IPS-20b (cell line): ENCODE data around the gene RASA3.

ENCODE experiments used
- H3K27ac ChIP-seq: one replicate; pipeline ENCODE4 v1.5.1; 2013; ENCODE audit warnings: low read length
- H3K27me3 ChIP-seq: 2 replicates; pipeline ENCODE4 v1.6.1; 2013; ENCODE audit warnings: mild to moderate bottlenecking, low read length, inconsistent platforms; ENCODE audit not compliant: insufficient read depth
- H3K36me3 ChIP-seq: 2 replicates; pipeline ENCODE4 v1.6.1; 2013; ENCODE audit warnings: low read depth, mild to moderate bottlenecking, inconsistent platforms, low read length, moderate library complexity; ENCODE audit not compliant: insufficient read depth
- H3K4me1 ChIP-seq: 2 replicates; pipeline ENCODE4 v1.6.1; 2013; ENCODE audit warnings: mild to moderate bottlenecking, control low read depth, inconsistent platforms, low read length, moderate library complexity; ENCODE audit not compliant: insufficient read depth
- H3K4me3 ChIP-seq: 2 replicates; pipeline ENCODE4 v1.5.1; 2013; ENCODE audit warnings: mild to moderate bottlenecking, low read length, inconsistent platforms
- H3K9ac ChIP-seq: 2 replicates; pipeline ENCODE4 v1.6.1; 2013; ENCODE audit warnings: low read depth, mild to moderate bottlenecking, inconsistent platforms, low read length, moderate library complexity
- H3K9me3 ChIP-seq: 2 replicates; pipeline ENCODE4 v1.6.1; 2013; ENCODE audit warnings: mild to moderate bottlenecking, low read depth, low read length, inconsistent platforms; ENCODE audit not compliant: insufficient read depth

Gene RASA3

DNA sequence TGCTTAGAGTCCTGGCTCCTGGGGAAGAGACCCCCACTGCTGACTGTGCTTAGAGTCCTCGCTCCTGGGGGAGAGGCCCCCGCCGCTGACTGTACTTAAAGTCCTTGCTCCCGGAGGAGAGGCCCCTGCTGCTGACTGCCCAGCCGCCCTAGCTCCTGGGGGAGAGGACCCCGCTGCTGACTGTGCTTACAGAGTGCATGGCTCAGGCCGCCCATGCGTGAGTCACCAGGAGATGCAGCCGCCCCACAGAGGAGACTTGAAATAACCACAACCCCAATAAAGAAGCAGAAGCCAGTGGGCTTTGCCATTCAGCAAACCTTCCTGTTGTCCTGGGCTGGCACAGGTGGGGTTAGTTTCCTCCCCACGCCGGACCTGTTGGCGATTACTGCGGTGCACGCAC, 79.4 kb downstream of the RASA3 start:
- H3K4me1 ChIP-seq: no peaks in the 10 kb centered on the region
- H3K36me3 ChIP-seq: no peaks in the 10 kb centered on the region
- no peaks in the 10 kb centered on the region for H3K27me3 ChIP-seq
- H3K9me3 ChIP-seq: no peaks in the 10 kb centered on the region
- H3K9ac ChIP-seq: no peak overlapping the region
- no peak overlapping the region for H3K27ac ChIP-seq
- H3K4me3 ChIP-seq: no peak overlapping the region

DNA sequence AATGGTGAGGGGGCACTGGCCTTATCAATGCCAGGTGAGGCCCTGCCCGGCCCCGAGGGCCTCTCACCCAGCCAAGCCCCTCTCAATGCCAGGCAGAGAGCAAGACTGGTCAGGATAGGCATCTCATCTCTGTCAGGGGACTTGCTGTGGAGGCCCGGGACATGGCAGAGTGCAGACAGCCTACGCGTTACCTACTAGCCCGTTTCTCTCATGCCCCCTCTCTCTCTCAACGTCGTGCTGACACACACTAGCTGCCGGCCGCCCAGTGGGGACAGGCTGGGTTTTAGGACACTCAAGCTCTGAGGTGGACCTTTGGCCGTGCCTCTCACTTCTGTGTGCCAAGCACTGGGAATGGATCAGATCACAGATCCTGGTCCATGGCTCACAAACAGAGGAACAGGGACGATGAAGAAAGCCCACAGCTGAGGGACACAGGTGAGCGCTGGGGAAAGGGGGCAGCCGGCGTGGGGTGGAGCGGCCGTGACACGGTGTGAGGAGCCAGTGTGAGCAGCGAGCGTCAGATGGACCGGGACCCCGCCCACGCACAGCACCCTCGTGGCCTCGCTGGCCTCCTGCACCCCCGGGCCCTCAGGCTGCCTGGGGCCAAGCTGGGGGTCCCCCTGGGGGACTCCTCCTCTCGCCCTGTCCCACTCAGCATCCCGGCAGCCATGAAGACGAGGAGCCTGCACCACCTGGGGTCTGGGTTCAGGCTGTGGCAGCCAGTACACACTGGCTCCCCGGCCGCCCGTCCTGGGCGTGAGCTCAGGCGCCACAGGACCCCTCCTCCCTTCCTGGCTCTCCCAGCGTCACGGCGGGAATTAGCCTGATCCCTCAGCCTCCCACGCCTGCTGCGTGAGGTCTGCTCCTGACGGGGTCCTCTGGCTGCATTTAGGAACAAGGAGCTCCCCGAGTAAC, 81.6 kb downstream of the RASA3 start:
- Histone ChIP-seq H3K27ac (no peak overlapping the region), H3K9ac (no peak overlapping the region), H3K9me3 (no peaks in the 10 kb centered on the region), H3K4me3 (no peak overlapping the region), H3K36me3 (no peaks in the 10 kb centered on the region), H3K4me1 (no peaks in the 10 kb centered on the region), H3K27me3 (no peaks in the 10 kb centered on the region)

- Histone ChIP-seq H3K4me1 (no peaks in the 10 kb centered on the region), H3K27me3 (no peaks in the 10 kb centered on the region), H3K4me3 (no peak overlapping the region), H3K36me3 (no peaks in the 10 kb centered on the region), H3K9ac (no peak overlapping the region), H3K27ac (no peak overlapping the region), H3K9me3 (no peaks in the 10 kb centered on the region)
Measured at GRCh38 chr13:114049626-114050101, 82.8 kb downstream of the RASA3 start.

GRCh38 chr13:114049026-114049425, 83.4 kb downstream of the RASA3 start:
- H3K27me3 ChIP-seq: no peaks in the 10 kb centered on the region
- no peak overlapping the region for H3K9ac ChIP-seq
- H3K36me3 ChIP-seq: no peaks in the 10 kb centered on the region
- no peak overlapping the region for H3K27ac ChIP-seq
- H3K9me3 ChIP-seq: no peaks in the 10 kb centered on the region
- no peaks in the 10 kb centered on the region for H3K4me1 ChIP-seq
- no peak overlapping the region for H3K4me3 ChIP-seq

DNA sequence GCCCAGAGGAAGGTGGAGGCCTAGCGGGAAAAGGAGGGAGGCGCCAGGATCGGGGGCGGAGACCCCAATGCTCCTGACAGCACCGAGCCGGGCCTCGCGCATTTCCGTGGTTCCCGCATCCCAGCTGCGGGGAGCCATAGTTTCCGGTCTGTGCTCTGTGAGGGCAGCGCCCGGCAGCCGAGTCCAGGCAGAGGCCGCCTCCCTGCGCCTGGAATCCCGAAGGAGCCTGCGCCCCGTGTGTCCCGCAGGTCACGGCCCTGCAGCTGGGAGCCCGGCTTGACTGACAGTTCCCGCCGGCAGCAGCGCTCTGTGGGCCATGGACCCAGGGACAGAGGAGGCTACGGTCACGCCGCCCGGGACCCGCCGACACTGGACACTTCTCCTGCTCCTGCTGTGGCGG, 84.0 kb downstream of the RASA3 start:
- H3K27me3 ChIP-seq: no peaks in the 10 kb centered on the region
- H3K9me3 ChIP-seq: no peaks in the 10 kb centered on the region
- H3K4me3 ChIP-seq: no peak overlapping the region
- no peaks in the 10 kb centered on the region for H3K36me3 ChIP-seq
- no peak overlapping the region for H3K9ac ChIP-seq
- no peaks in the 10 kb centered on the region for H3K4me1 ChIP-seq
- H3K27ac ChIP-seq: no peak overlapping the region

DNA sequence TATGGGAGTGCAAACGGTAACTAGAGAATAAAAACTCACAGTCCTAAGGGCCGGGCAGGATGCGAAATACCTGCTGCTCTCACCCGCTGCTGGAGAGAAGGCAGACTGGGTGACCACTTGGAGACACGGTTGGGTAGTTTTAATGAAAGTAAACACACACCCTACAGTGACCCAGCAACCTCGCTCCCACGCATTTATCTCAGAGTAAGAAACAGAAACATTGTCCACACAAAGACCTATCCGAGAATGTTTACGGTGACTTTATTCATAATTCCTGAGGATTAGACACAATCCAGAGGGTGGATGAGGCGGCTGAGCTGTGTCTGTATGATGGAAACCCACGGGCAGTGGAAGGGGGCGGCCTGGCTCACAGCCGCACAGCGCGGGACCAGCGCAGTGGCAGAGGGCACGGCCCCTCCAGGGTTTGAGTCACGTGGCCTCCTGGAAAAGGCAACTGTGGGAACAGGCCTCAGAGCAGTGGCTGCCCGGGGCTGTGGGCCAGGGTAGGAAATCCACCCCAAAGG, 85.0 kb downstream of the RASA3 start:
- Histone ChIP-seq H3K4me1 (no peaks in the 10 kb centered on the region), H3K9me3 (no peaks in the 10 kb centered on the region), H3K36me3 (no peaks in the 10 kb centered on the region), H3K9ac (no peak overlapping the region), H3K27ac (no peak overlapping the region), H3K27me3 (no peaks in the 10 kb centered on the region), H3K4me3 (no peak overlapping the region)

GRCh38 chr13:114046431-114046975, 85.9 kb downstream of the RASA3 start:
- Histone ChIP-seq H3K9me3 (no peaks in the 10 kb centered on the region), H3K4me3 (no peak overlapping the region), H3K9ac (no peak overlapping the region), H3K27me3 (no peaks in the 10 kb centered on the region), H3K36me3 (no peaks in the 10 kb centered on the region), H3K27ac (no peak overlapping the region), H3K4me1 (no peaks in the 10 kb centered on the region)

GRCh38 chr13:114045113-114045735, 87.2 kb downstream of the RASA3 start:
- Histone ChIP-seq H3K4me1 (no peaks in the 10 kb centered on the region), H3K36me3 (no peaks in the 10 kb centered on the region), H3K27ac (no peak overlapping the region), H3K27me3 (no peaks in the 10 kb centered on the region), H3K4me3 (no peak overlapping the region), H3K9me3 (no peaks in the 10 kb centered on the region), H3K9ac (no peak overlapping the region)

- Histone ChIP-seq H3K4me1 (no peaks in the 10 kb centered on the region), H3K4me3 (no peak overlapping the region), H3K9me3 (no peaks in the 10 kb centered on the region), H3K36me3 (no peaks in the 10 kb centered on the region), H3K27ac (no peak overlapping the region), H3K9ac (no peak overlapping the region), H3K27me3 (no peaks in the 10 kb centered on the region)
Measured at GRCh38 chr13:114044486-114044885, 87.9 kb downstream of the RASA3 start.

GRCh38 chr13:114043421-114044053, 88.9 kb downstream of the RASA3 start:
- no peak overlapping the region for H3K27ac ChIP-seq
- no peak overlapping the region for H3K9ac ChIP-seq
- H3K4me1 ChIP-seq: no peaks in the 10 kb centered on the region
- no peak overlapping the region for H3K4me3 ChIP-seq
- H3K9me3 ChIP-seq: no peaks in the 10 kb centered on the region
- H3K36me3 ChIP-seq: no peaks in the 10 kb centered on the region
- H3K27me3 ChIP-seq: no peaks in the 10 kb centered on the region

DNA sequence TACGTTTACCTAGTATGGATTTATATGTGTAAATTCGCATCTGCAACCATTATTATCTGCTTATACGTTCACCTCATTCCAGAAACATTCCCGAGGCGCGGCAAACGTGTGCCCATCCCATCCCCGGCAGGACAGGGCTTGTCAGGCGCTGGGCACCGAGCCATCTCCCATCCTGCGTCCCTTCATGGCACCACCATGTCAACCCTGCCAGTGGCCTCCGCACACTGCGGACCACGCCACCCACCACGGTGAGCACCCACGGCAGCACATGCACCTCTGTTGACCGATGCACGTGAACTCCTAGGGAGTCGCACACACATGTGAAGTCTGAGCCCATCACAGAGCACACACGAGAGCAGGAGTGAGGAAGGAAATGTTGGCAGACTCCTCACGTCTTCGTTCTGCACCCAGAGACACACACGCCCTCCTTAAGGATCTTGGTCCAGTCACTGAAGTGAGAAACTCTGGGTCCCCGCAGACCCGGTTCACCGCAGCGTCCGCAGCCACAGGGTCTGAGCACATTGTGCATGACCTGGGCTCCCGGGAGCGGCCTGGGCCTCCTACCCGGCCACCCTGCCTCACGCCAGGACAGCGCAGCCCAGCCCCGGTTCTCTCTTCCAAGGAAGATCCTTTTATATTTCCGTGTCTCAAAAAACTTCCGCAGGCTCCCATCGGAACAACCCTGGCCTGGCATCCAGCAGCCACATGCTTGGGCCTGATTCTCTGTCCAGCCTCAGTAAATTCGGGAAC, 90.2 kb downstream of the RASA3 start:
- Histone ChIP-seq H3K9ac (no peak overlapping the region), H3K36me3 (no peaks in the 10 kb centered on the region), H3K4me1 (no peaks in the 10 kb centered on the region), H3K27me3 (no peaks in the 10 kb centered on the region), H3K9me3 (no peaks in the 10 kb centered on the region), H3K27ac (no peak overlapping the region), H3K4me3 (no peak overlapping the region)
